MM.1S (cell line): ENCODE data around the gene PARD3.

ENCODE experiments used
- CTCF ChIP-seq: fragments of 300-600 bp; sonication (generic); IDR thresholded peaks from 2 replicates; pipeline ENCODE4 v1.5.1; 2016; ENCODE audit warnings: antibody characterized with exemption, low read length, mixed read lengths
- EZH2phosphoT487 ChIP-seq: fragments of 300-600 bp; sonication (generic); IDR thresholded peaks from 2 replicates; pipeline ENCODE4 v1.6.1; 2018; ENCODE audit warnings: antibody characterized with exemption, low read length

- TF ChIP-seq CTCF (no peak), EZH2phosphoT487 (no peak)
These were observed 663.2 kb downstream of the PARD3 start for GRCh38 chr10:34151931-34152330.
